ENCODE data around the gene LHFPL4.

DNA sequence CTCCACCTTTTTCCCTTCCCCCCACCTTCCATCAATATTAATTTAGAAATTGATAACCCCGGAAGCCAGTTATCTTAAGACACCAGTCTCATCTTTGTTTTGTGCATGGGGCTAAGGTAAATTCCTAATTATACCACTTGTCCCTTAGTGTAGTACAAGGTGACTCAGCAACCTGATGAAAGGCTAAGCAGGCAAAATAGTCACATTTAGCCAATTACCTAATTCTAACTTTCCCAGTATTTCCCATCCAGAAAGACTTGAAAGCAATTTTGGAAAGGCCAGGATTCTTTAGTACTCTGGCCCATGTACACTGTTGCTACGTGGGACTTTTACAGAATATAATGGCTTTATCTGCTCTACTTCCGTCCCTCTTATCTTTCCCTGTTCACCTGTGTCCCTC lies 83.6 kb downstream of the LHFPL4 start:
- TF ChIP-seq SIN3A (IDR thresholded peaks at IDR 0.05; ENCODE audit: borderline replicate concordance, insufficient read depth, low read length) (no peak), POLR2AphosphoS5 (IDR thresholded peaks at IDR 0.05; ENCODE audit: low read depth, low read length) (no peak)
- TF ChIP-seq, protein P1, sequence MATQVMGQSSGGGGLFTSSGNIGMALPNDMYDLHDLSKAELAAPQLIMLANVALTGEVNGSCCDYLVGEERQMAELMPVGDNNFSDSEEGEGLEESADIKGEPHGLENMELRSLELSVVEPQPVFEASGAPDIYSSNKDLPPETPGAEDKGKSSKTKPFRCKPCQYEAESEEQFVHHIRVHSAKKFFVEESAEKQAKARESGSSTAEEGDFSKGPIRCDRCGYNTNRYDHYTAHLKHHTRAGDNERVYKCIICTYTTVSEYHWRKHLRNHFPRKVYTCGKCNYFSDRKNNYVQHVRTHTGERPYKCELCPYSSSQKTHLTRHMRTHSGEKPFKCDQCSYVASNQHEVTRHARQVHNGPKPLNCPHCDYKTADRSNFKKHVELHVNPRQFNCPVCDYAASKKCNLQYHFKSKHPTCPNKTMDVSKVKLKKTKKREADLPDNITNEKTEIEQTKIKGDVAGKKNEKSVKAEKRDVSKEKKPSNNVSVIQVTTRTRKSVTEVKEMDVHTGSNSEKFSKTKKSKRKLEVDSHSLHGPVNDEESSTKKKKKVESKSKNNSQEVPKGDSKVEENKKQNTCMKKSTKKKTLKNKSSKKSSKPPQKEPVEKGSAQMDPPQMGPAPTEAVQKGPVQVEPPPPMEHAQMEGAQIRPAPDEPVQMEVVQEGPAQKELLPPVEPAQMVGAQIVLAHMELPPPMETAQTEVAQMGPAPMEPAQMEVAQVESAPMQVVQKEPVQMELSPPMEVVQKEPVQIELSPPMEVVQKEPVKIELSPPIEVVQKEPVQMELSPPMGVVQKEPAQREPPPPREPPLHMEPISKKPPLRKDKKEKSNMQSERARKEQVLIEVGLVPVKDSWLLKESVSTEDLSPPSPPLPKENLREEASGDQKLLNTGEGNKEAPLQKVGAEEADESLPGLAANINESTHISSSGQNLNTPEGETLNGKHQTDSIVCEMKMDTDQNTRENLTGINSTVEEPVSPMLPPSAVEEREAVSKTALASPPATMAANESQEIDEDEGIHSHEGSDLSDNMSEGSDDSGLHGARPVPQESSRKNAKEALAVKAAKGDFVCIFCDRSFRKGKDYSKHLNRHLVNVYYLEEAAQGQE (IDR thresholded peaks at IDR 0.05; ENCODE audit: insufficient read depth in 1 of 2, low read depth in 2 of 2, low read length in 2 of 2), result no peak
